HG02763 (cell line): Measurements from ENCODE around the gene PNMA3.
"Not testable (repeated sequence)": the region's sequence is repeated elsewhere in the genome, so short reads cannot be mapped to it uniquely, and the experiment has no call there.

Experiments used
- ATAC-seq: cut with Tn5 transposase; IDR thresholded peaks from one replicate; pipeline ENCODE4 v1.9.1; 2021; ENCODE audit warnings: mild to moderate bottlenecking, moderate library complexity; ENCODE audit not compliant: unreplicated experiment

Gene PNMA3

GRCh38 chrX:153055871-153056749 lies at the start of gene PNMA3:
Gene PNMA3 (plus strand): TSS chrX:153056470. CDS start chrX:153057056, 586 bp downstream.
- no peak for ATAC-seq

- not testable (repeated sequence) for ATAC-seq
These were observed 39.1 kb upstream of the PNMA3 start for GRCh38 chrX:153017174-153017573.

GRCh38 chrX:153019166-153019565 lies 37.1 kb upstream of the PNMA3 start:
- ATAC-seq = no peak

GRCh38 chrX:153026501-153026900 lies 29.8 kb upstream of the PNMA3 start:
- not testable (repeated sequence) for ATAC-seq

GRCh38 chrX:153028487-153028886 lies 27.8 kb upstream of the PNMA3 start:
- ATAC-seq = not testable (repeated sequence)

- no peak for ATAC-seq
These were observed 27.1 kb upstream of the PNMA3 start for GRCh38 chrX:153029162-153029561.

- ATAC-seq = no peak
These were observed 26.4 kb upstream of the PNMA3 start for GRCh38 chrX:153029875-153030274.

- no peak for ATAC-seq
These were observed 25.5 kb upstream of the PNMA3 start for GRCh38 chrX:153030801-153031200.

GRCh38 chrX:153032397-153033118 lies 23.7 kb upstream of the PNMA3 start:
- ATAC-seq = peak; percentile 59

GRCh38 chrX:153049093-153049492 lies 7.2 kb upstream of the PNMA3 start:
- no peak for ATAC-seq

GRCh38 chrX:153052534-153052933 lies 3.7 kb upstream of the PNMA3 start:
- ATAC-seq = no peak

- ATAC-seq = no peak
These were observed 1.0 kb downstream of the PNMA3 start for GRCh38 chrX:153057281-153057680.

GRCh38 chrX:153059191-153060094 lies 3.2 kb downstream of the PNMA3 start:
- ATAC-seq = no peak

- no peak for ATAC-seq
These were observed 3.8 kb downstream of the PNMA3 start for GRCh38 chrX:153060095-153060445.

- ATAC-seq = no peak
These were observed 5.5 kb downstream of the PNMA3 start for GRCh38 chrX:153061732-153062131.

GRCh38 chrX:153063315-153063714 lies 7.0 kb downstream of the PNMA3 start:
- ATAC-seq = no peak

- no peak for ATAC-seq
These were observed 7.8 kb downstream of the PNMA3 start for GRCh38 chrX:153064061-153064460.

- no peak for ATAC-seq
These were observed 9.1 kb downstream of the PNMA3 start for GRCh38 chrX:153065389-153065788.

GRCh38 chrX:153066402-153066801 lies 10.1 kb downstream of the PNMA3 start:
- ATAC-seq = not testable (repeated sequence)

- ATAC-seq = not testable (repeated sequence)
These were observed 15.8 kb downstream of the PNMA3 start, which contains the start of gene PNMA6A for GRCh38 chrX:153071909-153072583. Gene PNMA6A (plus strand): TSS chrX:153072454. CDS start chrX:153073063, 609 bp downstream.
